Measurements from ENCODE around the gene CCR5AS.

GRCh38 chr3:46349484-46350261 is 57.2 kb downstream of the CCR5AS start:
- TF ChIP-seq CTCF (IDR thresholded peaks at IDR 0.05) (no peak), EZH2phosphoT487 (IDR thresholded peaks at IDR 0.05) (no peak), EZH2 (IDR thresholded peaks at IDR 0.05) (no peak)

All from neural progenitor cell (in vitro differentiated cells).